Osteoblast (primary cell): Measurements from ENCODE around the gene SORCS2. TPM values are rescaled to one million over a fixed set of nuclear protein-coding genes. Genes with fewer than 3 reads are reported as not detected.

Source experiments
- DNase-seq: peaks from one replicate; pipeline ENCODE4 v3.0.0; 2011; ENCODE audit warnings: low spot score, mixed read lengths; ENCODE audit not compliant: insufficient read length; ENCODE audit errors: missing footprints
- H2AFZ ChIP-seq: 2 replicates; pipeline ENCODE4 v1.6.0; 2011; ENCODE audit warnings: mild to moderate bottlenecking, low read length
- H3K27ac ChIP-seq: 2 replicates; pipeline ENCODE4 v1.5.1; 2011; ENCODE audit warnings: mild to moderate bottlenecking, low read depth, low read length, moderate library complexity
- H3K27me3 ChIP-seq: 2 replicates; pipeline ENCODE4 v1.6.0; 2012; ENCODE audit warnings: mild to moderate bottlenecking, control low read depth, inconsistent platforms, low read length, moderate library complexity; ENCODE audit not compliant: insufficient read depth
- H3K36me3 ChIP-seq: 2 replicates; pipeline ENCODE4 v1.5.1; 2011; ENCODE audit warnings: mild to moderate bottlenecking, low read length, control low read depth, moderate library complexity; ENCODE audit not compliant: insufficient read depth
- H3K4me1 ChIP-seq: 2 replicates; pipeline ENCODE4 v1.5.1; 2011; ENCODE audit warnings: mild to moderate bottlenecking, low read length, control low read depth, moderate library complexity; ENCODE audit not compliant: insufficient read depth
- H3K4me2 ChIP-seq: 2 replicates; pipeline ENCODE4 v1.6.0; 2011; ENCODE audit warnings: mild to moderate bottlenecking, low read length; ENCODE audit not compliant: insufficient read depth
- H3K4me3 ChIP-seq: fragments of 200-600 bp; sonication (generic); 3 replicates; pipeline ENCODE4 v1.5.1; 2012; ENCODE audit warnings: mild to moderate bottlenecking, low read length, inconsistent platforms; ENCODE audit not compliant: insufficient read depth
- H3K79me2 ChIP-seq: 2 replicates; pipeline ENCODE4 v1.6.0; 2012; ENCODE audit warnings: mild to moderate bottlenecking, low read length, control low read depth, inconsistent platforms; ENCODE audit not compliant: insufficient read depth
- H3K9me3 ChIP-seq: 2 replicates; pipeline ENCODE4 v1.5.1; 2011; ENCODE audit warnings: low read depth, low read length, control low read depth
- H4K20me1 ChIP-seq: 2 replicates; pipeline ENCODE4 v1.6.0; 2012; ENCODE audit warnings: mild to moderate bottlenecking, low read length, control low read depth; ENCODE audit not compliant: insufficient read depth
- total RNA-seq: library from RNA; depleted of rRNA; stranded (reverse); fragments of >200 nt; gene quantifications from 2 replicates; pipeline ENCODE4 v1.2.3, GENCODE V29; 2012
- TF ChIP-seq, protein P1 (sequence below): IDR thresholded peaks from 2 replicates; pipeline ENCODE4 v1.5.1; 2011; ENCODE audit warnings: mild to moderate bottlenecking, low read depth, low read length, moderate library complexity; ENCODE audit errors: extremely low read depth

SORCS2 gene
- total RNA-seq, 1 donor, result 9.0 TPM

DNA sequence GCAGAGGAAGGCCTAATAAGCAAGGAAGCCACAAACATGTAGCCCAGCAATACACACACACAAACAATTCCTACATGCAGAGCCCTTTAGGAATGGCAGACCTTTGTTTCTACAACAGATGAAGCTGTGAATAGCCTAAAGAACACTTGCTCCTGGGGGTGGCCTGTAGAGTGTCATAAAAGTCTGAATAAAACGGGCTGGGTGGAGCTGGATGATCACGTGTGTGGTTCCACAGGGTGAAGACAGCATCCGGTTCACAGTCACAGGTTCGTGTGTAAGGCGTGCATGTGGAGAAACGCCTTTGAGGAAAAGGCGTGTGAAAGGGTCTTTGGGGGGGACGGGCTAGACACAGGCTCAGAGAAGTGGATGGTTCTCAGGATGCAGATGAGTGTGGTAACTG, 591.2 kb downstream of the SORCS2 start:
- DNase-seq, result peak; percentile 30
- H3K27me3 ChIP-seq, result no peaks in the 10 kb centered on the region
- peaks cover 56% of the 10 kb centered on the region for H4K20me1 ChIP-seq
- H3K9me3 ChIP-seq, result no peaks in the 10 kb centered on the region
- peaks cover 96% of the 10 kb centered on the region for H3K79me2 ChIP-seq
- peaks cover 42% of the 10 kb centered on the region for H3K4me1 ChIP-seq
- no peak overlapping the region for H3K4me2 ChIP-seq
- no peak overlapping the region for H3K4me3 ChIP-seq
- H3K27ac ChIP-seq, result peak overlapping the region; percentile 68
- TF ChIP-seq, protein P1, sequence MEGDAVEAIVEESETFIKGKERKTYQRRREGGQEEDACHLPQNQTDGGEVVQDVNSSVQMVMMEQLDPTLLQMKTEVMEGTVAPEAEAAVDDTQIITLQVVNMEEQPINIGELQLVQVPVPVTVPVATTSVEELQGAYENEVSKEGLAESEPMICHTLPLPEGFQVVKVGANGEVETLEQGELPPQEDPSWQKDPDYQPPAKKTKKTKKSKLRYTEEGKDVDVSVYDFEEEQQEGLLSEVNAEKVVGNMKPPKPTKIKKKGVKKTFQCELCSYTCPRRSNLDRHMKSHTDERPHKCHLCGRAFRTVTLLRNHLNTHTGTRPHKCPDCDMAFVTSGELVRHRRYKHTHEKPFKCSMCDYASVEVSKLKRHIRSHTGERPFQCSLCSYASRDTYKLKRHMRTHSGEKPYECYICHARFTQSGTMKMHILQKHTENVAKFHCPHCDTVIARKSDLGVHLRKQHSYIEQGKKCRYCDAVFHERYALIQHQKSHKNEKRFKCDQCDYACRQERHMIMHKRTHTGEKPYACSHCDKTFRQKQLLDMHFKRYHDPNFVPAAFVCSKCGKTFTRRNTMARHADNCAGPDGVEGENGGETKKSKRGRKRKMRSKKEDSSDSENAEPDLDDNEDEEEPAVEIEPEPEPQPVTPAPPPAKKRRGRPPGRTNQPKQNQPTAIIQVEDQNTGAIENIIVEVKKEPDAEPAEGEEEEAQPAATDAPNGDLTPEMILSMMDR, result no peak
- no peak overlapping the region for H2AFZ ChIP-seq
- H3K36me3 ChIP-seq, result peaks cover 96% of the 10 kb centered on the region

DNA sequence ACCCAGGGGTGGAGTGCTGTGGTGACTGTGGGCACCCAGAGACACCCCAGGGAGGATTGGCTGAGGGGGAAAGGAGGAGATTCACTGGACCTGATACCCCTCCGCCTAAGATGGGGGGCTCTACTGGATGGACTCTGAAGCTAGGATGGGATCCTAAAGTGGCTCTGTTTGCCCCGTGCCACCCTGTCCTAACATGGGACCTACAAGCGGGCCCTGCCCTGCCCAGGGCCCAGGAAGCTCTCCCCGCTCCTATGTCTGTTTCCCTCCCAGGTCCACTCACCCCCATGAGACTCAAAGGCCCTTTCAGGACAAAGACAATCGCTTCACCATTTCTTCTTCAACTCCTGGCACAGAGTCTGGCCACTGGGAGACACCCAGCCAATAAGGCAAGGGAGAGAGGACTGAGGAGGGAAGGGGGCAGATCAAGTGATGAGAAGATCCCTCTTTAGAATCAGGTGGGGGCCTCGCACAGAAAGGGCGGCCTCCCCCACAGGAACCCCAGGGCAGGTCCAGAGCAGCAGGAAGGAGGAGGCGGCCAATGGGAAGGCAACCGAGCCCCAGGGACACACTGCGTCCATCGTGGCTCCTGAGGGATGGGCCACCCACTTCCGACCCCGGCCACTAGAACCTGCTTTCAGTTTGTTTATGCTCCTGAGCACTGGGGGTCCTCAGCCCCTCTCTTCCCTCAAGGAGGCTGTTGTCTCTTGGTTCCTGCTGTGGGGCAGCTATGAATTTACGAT, 592.0 kb downstream of the SORCS2 start:
- peaks cover 96% of the 10 kb centered on the region for H3K79me2 ChIP-seq
- peaks cover 94% of the 10 kb centered on the region for H3K36me3 ChIP-seq
- H3K27ac ChIP-seq, result peak overlapping the region; percentile 68

DNA sequence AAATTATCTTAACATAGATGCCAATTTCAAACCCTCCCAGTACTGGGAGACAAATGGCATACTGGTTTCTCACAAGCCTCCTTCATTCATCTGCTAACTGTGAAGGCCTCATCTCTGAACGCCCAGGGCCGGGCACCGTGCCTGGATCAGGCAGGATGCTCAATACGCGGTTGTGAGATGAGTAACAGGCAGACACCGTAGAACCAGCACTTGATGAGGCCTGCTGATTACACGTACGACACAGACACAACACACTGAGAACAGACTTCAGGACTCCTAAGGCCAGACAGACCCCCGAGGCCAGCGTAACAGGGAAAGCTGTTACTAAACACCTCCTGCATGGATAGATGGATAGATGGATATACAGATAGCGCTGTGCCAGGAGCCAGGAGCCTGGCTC, 592.7 kb downstream of the SORCS2 start:
- peak overlapping the region; percentile 68 for H3K27ac ChIP-seq
- H3K36me3 ChIP-seq, result peaks cover 95% of the 10 kb centered on the region
- H3K4me1 ChIP-seq, result peaks cover 30% of the 10 kb centered on the region
- no peak overlapping the region for H2AFZ ChIP-seq
- peaks cover 96% of the 10 kb centered on the region for H3K79me2 ChIP-seq
- TF ChIP-seq, protein P1, result no peak
- no peaks in the 10 kb centered on the region for H3K9me3 ChIP-seq
- peak; percentile 95 for DNase-seq
- no peak overlapping the region for H3K4me3 ChIP-seq
- H3K27me3 ChIP-seq, result no peaks in the 10 kb centered on the region
- H3K4me2 ChIP-seq, result no peak overlapping the region
- H4K20me1 ChIP-seq, result peaks cover 65% of the 10 kb centered on the region

More for the DNA sequence above, 592.0 kb downstream of the SORCS2 start:
- TF ChIP-seq, protein P1, result no peak
- no peak overlapping the region for H2AFZ ChIP-seq
- H3K4me2 ChIP-seq, result no peak overlapping the region
- peaks cover 59% of the 10 kb centered on the region for H4K20me1 ChIP-seq
- DNase-seq, result peak; percentile 60
- no peak overlapping the region for H3K4me3 ChIP-seq
- H3K27me3 ChIP-seq, result no peaks in the 10 kb centered on the region
- H3K4me1 ChIP-seq, result peaks cover 36% of the 10 kb centered on the region
- no peaks in the 10 kb centered on the region for H3K9me3 ChIP-seq

DNA sequence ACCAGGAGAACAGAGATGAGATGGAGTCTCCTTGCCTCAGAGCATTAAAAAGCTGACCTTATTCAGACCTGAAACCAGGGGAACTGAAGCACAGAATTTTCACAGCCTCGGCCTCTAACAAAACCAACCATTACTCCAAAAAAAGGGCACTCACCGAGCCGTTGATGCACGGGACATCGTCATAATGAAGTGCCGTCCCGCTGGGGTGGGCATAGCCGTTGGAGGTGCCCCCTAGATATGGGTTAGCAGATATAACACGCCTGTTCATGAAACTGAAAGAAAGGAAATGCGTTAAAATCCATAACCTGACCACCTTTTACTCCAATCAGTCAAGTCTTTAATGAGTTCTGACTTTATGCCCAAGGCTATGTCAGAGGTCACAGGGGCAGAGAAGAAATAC, 593.7 kb downstream of the SORCS2 start:
- H3K9me3 ChIP-seq, result no peaks in the 10 kb centered on the region
- H2AFZ ChIP-seq, result no peak overlapping the region
- peaks cover 23% of the 10 kb centered on the region for H3K4me1 ChIP-seq
- H3K79me2 ChIP-seq, result peaks cover 97% of the 10 kb centered on the region
- H3K4me3 ChIP-seq, result no peak overlapping the region
- peaks cover 95% of the 10 kb centered on the region for H3K36me3 ChIP-seq
- H4K20me1 ChIP-seq, result peaks cover 73% of the 10 kb centered on the region
- H3K27ac ChIP-seq, result peak overlapping the region; percentile 68
- peak; percentile 60 for DNase-seq
- TF ChIP-seq, protein P1, result no peak
- no peaks in the 10 kb centered on the region for H3K27me3 ChIP-seq
- H3K4me2 ChIP-seq, result no peak overlapping the region
